ENCODE data around the gene ZNF578. TPM values are rescaled to one million over a fixed set of nuclear protein-coding genes. Genes with fewer than 3 reads are reported as not detected.
"Not testable (repeated sequence)": the region's sequence is repeated elsewhere in the genome, so short reads cannot be mapped to it uniquely, and the experiment has no call there.

Gene ZNF578
- total and polyA plus RNA-seq, 5 experiments from 2014 or later, result 3.0 to 6.1 (median 3.5) TPM

GRCh38 chr19:52522551-52522950 is 69.2 kb downstream of the ZNF578 start:
- Mint-ChIP-seq H3K36me3 (peaks cover 2 to 31% (median 30%) of the 10 kb centered on the region in 3 donors), H3K4me1 (peaks cover 1 to 7% (median 7%) of the 10 kb centered on the region in 4 donors), H3K27me3 (peaks cover 0 to 7% (median 2%) of the 10 kb centered on the region in 5 donors), H3K4me3 (no peak overlapping the region), H3K27ac (no peak overlapping the region), H3K9me3 (peaks cover 4 to 73% (median 28%) of the 10 kb centered on the region in 9 donors)
- DNase-seq (no peak), ATAC-seq (no peak)
- POLR2A ChIA-PET, result no interaction called here

- ATAC-seq (no peak), DNase-seq (no peak)
- Mint-ChIP-seq H3K4me1 (peaks cover 14 to 22% (median 20%) of the 10 kb centered on the region in 4 donors), H3K27ac (no peak overlapping the region), H3K36me3 (peaks cover 1 to 26% (median 25%) of the 10 kb centered on the region in 3 donors), H3K4me3 (no peak overlapping the region), H3K27me3 (peaks cover 0 to 7% (median 0%) of the 10 kb centered on the region in 5 donors), H3K9me3 (peaks cover 4 to 59% (median 23%) of the 10 kb centered on the region in 9 donors)
- POLR2A ChIA-PET, result interaction anchor here (0.6 kb wide), 1 partner anchor 118 kb away, joined by 5 read pairs; no protein-coding TSS in a partner anchor
Measured at GRCh38 chr19:52524086-52524485, 70.7 kb downstream of the ZNF578 start.

GRCh38 chr19:52527134-52527955 is 74.0 kb downstream of the ZNF578 start, which contains the start of gene ZNF808:
Gene ZNF808 (plus strand): TSS chr19:52527668. CDS start chr19:52543285, 15,617 bp downstream.
- ATAC-seq (peak; percentile 93), DNase-seq (peak; percentile 84 to 99 (median 93))
- peak within 1 kb of the TSS; percentile 95 to 100 (median 98) for H3K4me3 Mint-ChIP-seq
- no peaks in the 10 kb centered on the region for H3K27me3 Mint-ChIP-seq
- H3K4me1 Mint-ChIP-seq, result peaks cover 17 to 40% (median 33%) of the 10 kb centered on the region in 4 donors
- POLR2A ChIA-PET, result interaction anchor here (1.0 kb wide), 1 partner anchor 258 kb away, joined by 3 read pairs; the partner anchor contains the start of gene ZNF766
- peaks cover 0 to 30% (median 7%) of the 10 kb centered on the region in 9 donors for H3K9me3 Mint-ChIP-seq
- peak within 1 kb of the TSS; percentile 94 to 100 (median 99) for H3K27ac Mint-ChIP-seq
- peaks cover 6 to 19% (median 7%) of the 10 kb centered on the region in 3 donors for H3K36me3 Mint-ChIP-seq

GRCh38 chr19:52527956-52528351 is 74.6 kb downstream of the ZNF578 start:
- Mint-ChIP-seq H3K4me3 (peak overlapping the region; percentile 95 to 100 (median 98)), H3K36me3 (peaks cover under 1 to 23% (median 12%) of the 10 kb centered on the region in 3 donors), H3K4me1 (peaks cover 17 to 42% (median 36%) of the 10 kb centered on the region in 4 donors), H3K9me3 (peaks cover 0 to 24% (median 4%) of the 10 kb centered on the region in 9 donors), H3K27ac (peak overlapping the region; percentile 94 to 100 (median 99)), H3K27me3 (no peaks in the 10 kb centered on the region)
- ATAC-seq, result no peak
- DNase-seq, result no peak
- POLR2A ChIA-PET, result no interaction called here

- DNase-seq (no peak), ATAC-seq (no peak)
- Mint-ChIP-seq H3K27ac (no peak overlapping the region), H3K27me3 (no peaks in the 10 kb centered on the region), H3K4me3 (no peak overlapping the region), H3K4me1 (peaks cover 25 to 61% (median 58%) of the 10 kb centered on the region in 4 donors), H3K9me3 (peaks cover 0 to 9% (median 0%) of the 10 kb centered on the region in 9 donors), H3K36me3 (peaks cover 0 to 24% (median 20%) of the 10 kb centered on the region in 3 donors)
- POLR2A ChIA-PET, result no interaction called here
Measured at GRCh38 chr19:52532480-52532879, 79.1 kb downstream of the ZNF578 start.

- Mint-ChIP-seq H3K27me3 (no peaks in the 10 kb centered on the region), H3K4me3 (peak overlapping the region in 5 of 10 donors; percentile 79 to 96 (median 88)), H3K4me1 (peaks cover 17 to 54% (median 52%) of the 10 kb centered on the region in 4 donors), H3K9me3 (peaks cover 0 to 15% (median 4%) of the 10 kb centered on the region in 9 donors), H3K36me3 (peaks cover 0 to 29% (median 26%) of the 10 kb centered on the region in 3 donors), H3K27ac (peak overlapping the region in 3 of 10 donors; percentile 29 to 58 (median 38))
- POLR2A ChIA-PET, result interaction anchor here (0.6 kb wide), 1 partner anchor 511 kb away, joined by 3 read pairs; no protein-coding TSS in a partner anchor
- DNase-seq (no peak), ATAC-seq (no peak)
Measured at GRCh38 chr19:52533901-52534300, 80.5 kb downstream of the ZNF578 start.

GRCh38 chr19:52535385-52535770 is 82.0 kb downstream of the ZNF578 start:
- Mint-ChIP-seq H3K4me3 (peak overlapping the region; percentile 86 to 96 (median 92)), H3K27ac (peak overlapping the region; percentile 52 to 94 (median 89)), H3K9me3 (peaks cover 0 to 22% (median 4%) of the 10 kb centered on the region in 9 donors), H3K4me1 (peaks cover 14 to 53% (median 48%) of the 10 kb centered on the region in 4 donors), H3K36me3 (peaks cover 0 to 36% (median 34%) of the 10 kb centered on the region in 3 donors)
- DNase-seq, H3K27me3 Mint-ChIP-seq: not testable (repeated sequence)
- POLR2A ChIA-PET, result interaction anchor here (0.6 kb wide), 1 partner anchor 21 kb away, joined by 6 read pairs; no protein-coding TSS in a partner anchor
- ATAC-seq, result peak; percentile 2 to 24

GRCh38 chr19:52535771-52536447 is 82.6 kb downstream of the ZNF578 start:
- POLR2A ChIA-PET, result no interaction called here
- peak; percentile 78 to 95 (median 84) for DNase-seq
- Mint-ChIP-seq H3K27ac (peak overlapping the region; percentile 86 to 94 (median 89)), H3K27me3 (no peaks in the 10 kb centered on the region), H3K9me3 (peaks cover 0 to 26% (median 4%) of the 10 kb centered on the region in 9 donors), H3K4me1 (peaks cover 14 to 54% (median 48%) of the 10 kb centered on the region in 4 donors), H3K36me3 (peaks cover 0 to 41% (median 39%) of the 10 kb centered on the region in 3 donors), H3K4me3 (peak overlapping the region; percentile 86 to 96 (median 92))
- peak; percentile 94 to 95 for ATAC-seq

- Mint-ChIP-seq H3K36me3 (peaks cover 0 to 46% (median 44%) of the 10 kb centered on the region in 3 donors), H3K4me3 (peak overlapping the region; percentile 86 to 96 (median 92)), H3K27me3 (no peaks in the 10 kb centered on the region), H3K27ac (peak overlapping the region; percentile 86 to 94 (median 89)), H3K9me3 (peaks cover 0 to 31% (median 4%) of the 10 kb centered on the region in 9 donors), H3K4me1 (peaks cover 14 to 55% (median 46%) of the 10 kb centered on the region in 4 donors)
- ATAC-seq, result peak; percentile 39 to 65
- POLR2A ChIA-PET, result no interaction called here
- DNase-seq, result peak in 9 of 10 donors; percentile 11 to 69 (median 48)
Measured at GRCh38 chr19:52536448-52536800, 83.1 kb downstream of the ZNF578 start.

GRCh38 chr19:52538815-52539214 is 85.5 kb downstream of the ZNF578 start:
- Mint-ChIP-seq H3K9me3 (peaks cover 0 to 55% (median 9%) of the 10 kb centered on the region in 9 donors), H3K4me1 (peaks cover 18 to 58% (median 55%) of the 10 kb centered on the region in 4 donors), H3K4me3 (peak overlapping the region in 2 of 10 donors; percentile 25 to 65), H3K36me3 (peaks cover 13 to 53% (median 48%) of the 10 kb centered on the region in 3 donors)
- not testable (repeated sequence) for H3K27me3 Mint-ChIP-seq, ATAC-seq, H3K27ac Mint-ChIP-seq, DNase-seq
- POLR2A ChIA-PET, result interaction anchor here (0.7 kb wide), 1 partner anchor 27 kb away, joined by 7 read pairs; no protein-coding TSS in a partner anchor

- H3K36me3 Mint-ChIP-seq, result peaks cover 18 to 69% (median 63%) of the 10 kb centered on the region in 3 donors
- H3K9me3 Mint-ChIP-seq, result peaks cover 0 to 71% (median 9%) of the 10 kb centered on the region in 9 donors
- H3K4me3 Mint-ChIP-seq, ATAC-seq, POLR2A ChIA-PET, H3K27ac Mint-ChIP-seq, H3K27me3 Mint-ChIP-seq, DNase-seq: not testable (repeated sequence)
- peaks cover 18 to 46% (median 41%) of the 10 kb centered on the region in 4 donors for H3K4me1 Mint-ChIP-seq
Measured at GRCh38 chr19:52541176-52541575, 87.8 kb downstream of the ZNF578 start.

- no peaks in the 10 kb centered on the region for H3K27me3 Mint-ChIP-seq
- H3K4me1 Mint-ChIP-seq, result peaks cover 13 to 43% (median 36%) of the 10 kb centered on the region in 4 donors
- POLR2A ChIA-PET, result no interaction called here
- peaks cover 0 to 74% (median 9%) of the 10 kb centered on the region in 9 donors for H3K9me3 Mint-ChIP-seq
- no peak overlapping the region for H3K4me3 Mint-ChIP-seq
- H3K27ac Mint-ChIP-seq, result peak overlapping the region in 1 of 10 donors; percentile 56
- H3K36me3 Mint-ChIP-seq, result peaks cover 18 to 73% (median 68%) of the 10 kb centered on the region in 3 donors
- ATAC-seq (no peak), DNase-seq (no peak)
Measured at GRCh38 chr19:52541608-52542007, 88.3 kb downstream of the ZNF578 start.

Data from naive thymus-derived CD8-positive, alpha-beta T cell (primary cell).